Suppressor macrophage treated with lipopolysaccharide for 1 hour (primary cell): ENCODE measurements around the gene F11R.
"Not testable (repeated sequence)": the region's sequence is repeated elsewhere in the genome, so short reads cannot be mapped to it uniquely, and the experiment has no call there.

Source experiments
- DNase-seq, 3 donors: peaks; one replicate each; pipeline ENCODE4 v3.0.0-alpha.2; 2020 to 2022

The F11R gene

DNA sequence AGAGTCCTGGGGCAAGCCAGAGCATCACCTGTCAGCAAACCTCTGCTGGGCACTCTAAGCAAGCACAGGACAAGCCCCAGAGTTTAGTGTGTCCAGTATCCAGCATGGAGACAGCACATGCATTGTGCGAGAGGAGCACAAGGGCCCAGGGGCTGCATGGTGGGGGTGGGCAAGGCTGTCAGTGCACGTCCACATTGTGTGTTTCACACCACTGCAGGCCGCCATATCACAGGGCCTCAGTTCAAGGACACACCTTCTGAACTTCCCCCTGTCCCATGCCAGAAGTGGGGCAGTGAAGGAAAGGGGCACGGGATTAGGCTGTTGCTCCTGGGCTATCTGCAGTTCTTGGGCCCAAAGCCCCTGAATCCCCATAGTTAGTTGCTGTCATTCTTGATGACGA is 18.6 kb upstream of the F11R start:
- DNase-seq = no peak

DNA sequence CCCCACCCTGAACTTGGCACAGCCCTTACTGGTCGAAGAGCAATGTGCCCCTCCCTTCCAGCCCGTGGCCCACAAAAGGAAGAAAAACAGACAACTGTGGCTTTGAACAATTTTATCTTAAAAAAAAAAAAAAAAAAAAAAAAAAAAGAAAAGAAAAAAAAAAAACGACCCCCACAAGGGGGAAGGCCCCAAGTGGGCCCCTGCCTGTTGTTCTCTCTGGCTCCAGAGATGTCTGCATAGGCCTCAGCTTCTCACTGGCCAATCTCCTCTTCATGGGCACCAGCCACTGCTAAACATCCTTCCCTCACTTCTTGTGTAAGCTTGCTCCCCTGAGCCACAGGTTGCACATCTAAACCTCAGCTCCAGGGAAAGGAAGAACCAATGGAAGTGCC is 18.2 kb upstream of the F11R start:
- DNase-seq = no peak

DNA sequence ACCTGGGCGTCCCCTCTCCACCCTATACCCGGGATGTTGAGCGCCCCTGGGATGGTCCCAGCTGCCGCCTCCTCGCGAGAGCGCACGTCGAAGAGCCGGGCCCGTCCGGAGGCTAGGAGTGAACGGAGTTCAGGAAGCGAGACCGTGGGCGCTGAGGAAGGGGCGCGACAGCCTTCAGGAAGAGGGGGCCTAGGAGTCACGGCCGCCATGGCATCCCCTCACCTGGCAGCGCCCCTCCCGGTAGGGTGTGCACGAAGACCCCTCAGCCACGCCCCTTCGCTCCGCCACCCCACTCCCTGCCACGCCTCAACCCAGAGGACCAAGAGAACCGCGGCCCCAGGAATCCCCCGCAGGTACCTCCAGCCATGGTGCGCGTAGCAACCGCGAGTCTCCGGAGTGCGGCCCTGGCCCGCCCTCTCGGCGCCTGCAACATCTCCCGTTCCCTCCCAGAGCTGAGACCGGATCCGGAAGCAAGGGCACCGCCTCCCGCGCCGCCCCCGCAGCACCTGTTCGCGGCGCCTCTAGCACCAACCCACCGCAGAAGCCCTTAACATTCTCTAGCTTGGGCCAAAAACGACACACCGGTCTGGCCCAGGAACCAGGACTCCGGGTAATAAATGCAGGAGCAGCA is 17.7 kb upstream of the F11R start, which contains the start of gene TSTD1:
Gene TSTD1 (minus strand): TSS at position 442 of the 631 bp plus-strand sequence. CDS start 75 bp downstream, at position 367.
- DNase-seq = peak; percentile 37 to 76 (median 52)

DNA sequence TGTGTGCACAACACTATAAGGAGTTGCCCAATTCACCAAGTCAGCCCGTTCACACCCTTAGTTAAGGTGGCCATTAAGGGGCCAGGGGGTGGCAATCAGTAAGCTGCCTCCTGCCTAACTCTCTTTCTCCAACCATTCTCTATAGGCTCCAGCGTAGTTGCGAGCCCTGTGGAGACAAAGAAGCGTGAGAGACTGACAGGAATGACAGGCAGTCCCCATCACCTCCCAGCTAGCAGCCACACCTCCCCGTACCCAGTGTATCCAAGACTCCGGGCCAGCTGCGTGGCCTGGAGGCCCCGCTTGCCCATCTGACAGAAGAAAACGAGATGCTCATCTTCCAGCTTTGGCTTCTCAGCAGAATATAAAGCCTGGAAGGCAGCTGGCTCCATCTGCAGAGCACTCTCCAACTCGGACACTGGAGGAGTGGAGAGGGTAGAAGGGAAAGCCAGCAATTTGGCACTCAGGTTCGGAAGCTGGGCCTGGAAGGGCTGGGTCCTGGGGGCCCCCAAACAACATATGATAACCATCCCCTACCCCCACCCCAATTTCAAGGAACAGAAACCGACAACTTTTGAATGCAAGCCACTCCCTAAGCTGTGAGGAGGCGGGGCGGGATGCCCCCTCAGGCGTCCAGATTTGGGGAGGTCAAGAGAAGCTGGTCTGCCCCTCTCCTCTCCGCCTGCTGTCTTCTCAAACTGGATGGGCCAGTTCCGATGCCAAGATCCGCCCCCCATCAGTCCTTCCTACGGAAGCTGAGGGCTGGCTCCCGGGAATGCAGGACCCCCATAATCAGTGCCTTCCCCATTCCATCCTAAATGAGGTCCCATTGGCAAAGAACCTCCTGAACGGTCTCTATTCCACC is 16.9 kb upstream of the F11R start:
- no peak for DNase-seq

DNA sequence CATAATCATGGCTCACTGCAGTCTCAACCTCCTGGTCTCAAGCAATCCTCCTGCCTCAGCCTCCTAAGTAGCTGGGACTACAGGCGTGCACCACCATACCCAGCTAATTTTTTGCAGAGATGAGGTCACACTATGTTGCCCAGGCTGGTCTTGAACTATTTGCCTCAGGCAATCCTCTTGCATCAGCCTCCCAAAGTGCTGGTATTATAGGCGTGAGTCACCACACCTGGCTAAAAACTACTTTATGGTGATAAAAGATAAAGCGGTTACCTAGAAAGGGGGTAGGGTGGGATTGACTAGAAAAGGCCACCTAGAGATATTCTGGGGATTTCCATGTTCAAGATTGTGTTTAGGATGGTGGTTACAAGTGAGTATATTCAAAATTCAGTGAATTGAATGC is 12.8 kb upstream of the F11R start:
- no peak for DNase-seq

DNA sequence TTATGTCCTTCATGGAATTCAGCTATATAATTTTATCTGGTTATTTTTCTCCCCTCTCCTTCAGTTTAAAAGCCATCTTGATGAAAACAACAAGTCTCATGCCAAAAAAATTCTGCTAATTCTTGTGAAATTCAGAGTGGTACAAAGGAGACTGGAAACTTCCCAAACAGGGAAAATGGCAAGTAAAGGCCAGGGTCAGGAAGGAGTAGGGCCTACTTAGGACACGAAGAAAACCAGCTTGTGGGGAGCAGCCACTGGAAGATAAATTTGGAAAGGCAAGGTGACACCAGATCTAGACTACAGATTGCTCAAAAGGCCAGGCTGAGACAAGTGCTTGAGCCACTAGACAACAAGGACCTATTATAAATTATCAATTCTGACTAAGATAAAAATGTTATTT is 11.5 kb upstream of the F11R start:
- no peak for DNase-seq

DNA sequence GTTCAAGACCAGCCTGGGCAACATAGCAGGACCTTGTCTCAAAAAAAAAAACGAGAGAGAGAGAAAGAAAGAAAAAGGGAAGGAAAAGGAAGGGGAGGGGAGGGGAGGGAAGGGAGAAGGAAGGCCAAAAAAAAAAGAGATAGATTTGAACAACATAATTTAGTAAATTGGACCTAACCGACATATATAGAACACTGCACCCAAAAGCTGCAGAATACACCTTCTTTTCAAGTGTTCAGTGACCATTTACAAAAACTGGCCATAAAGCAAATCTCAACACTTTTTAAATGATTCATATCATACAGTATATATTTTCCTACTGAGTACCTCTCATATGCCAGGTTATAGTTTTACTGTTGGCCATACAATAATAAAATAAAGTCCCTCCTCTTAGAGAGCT is 10.9 kb upstream of the F11R start:
- no peak for DNase-seq

DNA sequence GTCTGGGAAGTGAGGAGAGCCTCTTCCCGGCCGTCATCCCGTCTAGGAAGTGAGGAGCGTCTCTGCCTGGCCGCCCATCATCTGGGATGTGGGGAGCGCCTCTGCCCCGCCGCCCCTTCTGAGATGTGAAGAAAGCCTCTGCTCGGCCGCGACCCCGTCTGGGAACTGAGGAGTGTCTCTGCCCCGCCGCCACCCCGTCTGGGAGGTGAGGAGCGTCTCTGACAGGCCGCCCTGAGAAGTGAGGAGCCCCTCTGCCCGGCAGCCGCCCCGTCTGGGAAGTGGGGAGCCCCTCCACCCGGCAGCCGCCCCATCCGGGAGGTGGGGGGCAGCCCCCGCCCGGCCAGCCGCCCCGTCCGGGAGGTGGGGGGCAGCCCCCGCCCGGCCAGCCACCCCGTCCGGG is 8.5 kb upstream of the F11R start:
- DNase-seq = not testable (repeated sequence)

DNA sequence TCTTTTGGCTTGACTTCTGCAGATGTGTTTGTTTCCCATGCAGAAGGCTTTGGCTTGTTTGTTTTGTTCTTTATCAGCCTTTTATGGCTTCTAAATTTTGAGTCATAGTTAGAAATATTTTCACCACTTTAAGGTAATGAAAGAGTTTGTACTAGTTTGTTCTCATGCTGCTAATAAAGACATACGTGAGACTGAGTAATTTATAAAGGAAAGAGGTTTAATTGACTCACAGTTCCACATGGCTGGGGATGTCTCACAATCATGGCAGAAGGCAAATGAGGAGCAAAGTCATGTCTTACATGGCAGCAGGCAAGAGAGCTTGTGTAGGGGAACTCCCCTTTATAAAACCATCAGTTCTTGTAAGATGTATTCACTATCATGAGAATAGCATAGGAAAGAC is 6.0 kb upstream of the F11R start:
- DNase-seq = not testable (repeated sequence)

DNA sequence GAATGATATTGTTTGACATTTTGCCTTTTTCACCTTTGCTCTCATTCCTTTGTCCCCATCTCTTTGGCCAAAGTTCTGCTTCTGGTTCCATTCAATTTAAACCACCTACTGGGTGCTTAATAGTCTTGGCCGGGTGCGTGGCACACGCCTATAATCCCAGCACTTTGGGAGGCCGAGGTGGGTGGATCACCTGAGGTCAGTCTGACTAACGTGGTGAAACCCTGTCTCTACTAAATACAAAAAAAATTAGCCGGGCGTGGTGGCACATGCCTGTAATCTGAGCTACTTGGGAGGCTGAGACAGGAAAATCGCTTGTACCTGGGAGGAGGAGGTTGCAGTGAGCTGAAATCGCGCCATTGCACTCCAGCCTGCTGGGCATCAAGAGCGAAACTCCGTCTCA is 1.5 kb upstream of the F11R start:
- DNase-seq = not testable (repeated sequence)

DNA sequence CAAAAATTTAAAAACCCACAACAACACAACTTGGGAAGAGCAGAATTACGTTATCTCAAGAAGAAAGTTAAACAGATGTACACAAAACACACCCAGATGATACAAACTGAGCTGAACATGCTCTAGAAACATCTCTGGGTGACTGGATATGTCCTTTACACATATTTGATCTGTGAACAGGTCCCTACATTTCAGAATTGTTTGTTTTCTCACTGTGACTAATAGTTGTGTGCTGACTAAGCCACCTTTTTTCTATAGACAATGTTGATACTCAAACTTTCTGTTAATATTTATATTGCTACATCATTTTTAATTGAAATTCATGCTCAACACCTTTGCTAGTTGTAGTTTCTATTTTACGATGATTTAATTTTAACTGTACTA is 1.0 kb upstream of the F11R start:
- no peak for DNase-seq

DNA sequence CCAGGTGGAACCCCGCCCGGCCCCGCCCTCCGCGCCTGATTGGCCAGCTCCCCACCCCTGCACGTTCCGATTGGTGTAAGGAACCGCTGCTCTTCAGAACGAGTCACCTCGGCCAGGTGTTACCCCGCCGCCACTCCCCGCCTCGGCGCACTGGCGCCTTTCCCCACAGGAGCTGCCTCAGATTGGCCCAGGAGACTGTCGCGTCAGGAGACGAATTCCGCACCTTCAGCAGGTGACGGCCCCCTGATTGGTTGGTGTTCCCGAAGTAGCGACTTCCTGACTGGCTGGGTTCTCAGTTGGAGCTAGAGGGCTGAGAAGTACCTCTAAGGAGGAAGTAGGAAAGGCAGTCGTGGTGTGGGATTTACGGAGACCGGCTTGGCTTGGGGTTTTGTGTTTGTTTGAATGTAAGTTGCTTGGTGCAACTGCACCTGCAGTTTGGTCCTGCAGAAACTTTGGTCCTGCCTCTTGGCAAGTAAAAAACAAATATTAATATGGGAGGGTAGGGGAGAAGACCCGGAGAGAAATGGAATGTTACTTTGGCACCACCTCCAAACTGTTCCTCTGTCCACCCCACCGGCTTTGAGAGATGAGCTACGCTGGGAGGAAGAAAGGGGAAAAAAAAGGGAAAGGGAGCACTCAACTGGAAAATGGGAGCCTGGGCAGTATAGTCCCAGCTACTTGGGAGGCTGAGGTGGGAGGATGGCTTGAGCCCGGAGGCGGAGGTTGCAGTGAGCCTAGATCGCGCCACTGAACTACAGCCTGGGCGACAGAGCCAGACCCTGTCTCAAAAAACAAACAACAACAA is 415 bp upstream of the F11R start:
- DNase-seq = peak; percentile 69 to 82 (median 76)

DNA sequence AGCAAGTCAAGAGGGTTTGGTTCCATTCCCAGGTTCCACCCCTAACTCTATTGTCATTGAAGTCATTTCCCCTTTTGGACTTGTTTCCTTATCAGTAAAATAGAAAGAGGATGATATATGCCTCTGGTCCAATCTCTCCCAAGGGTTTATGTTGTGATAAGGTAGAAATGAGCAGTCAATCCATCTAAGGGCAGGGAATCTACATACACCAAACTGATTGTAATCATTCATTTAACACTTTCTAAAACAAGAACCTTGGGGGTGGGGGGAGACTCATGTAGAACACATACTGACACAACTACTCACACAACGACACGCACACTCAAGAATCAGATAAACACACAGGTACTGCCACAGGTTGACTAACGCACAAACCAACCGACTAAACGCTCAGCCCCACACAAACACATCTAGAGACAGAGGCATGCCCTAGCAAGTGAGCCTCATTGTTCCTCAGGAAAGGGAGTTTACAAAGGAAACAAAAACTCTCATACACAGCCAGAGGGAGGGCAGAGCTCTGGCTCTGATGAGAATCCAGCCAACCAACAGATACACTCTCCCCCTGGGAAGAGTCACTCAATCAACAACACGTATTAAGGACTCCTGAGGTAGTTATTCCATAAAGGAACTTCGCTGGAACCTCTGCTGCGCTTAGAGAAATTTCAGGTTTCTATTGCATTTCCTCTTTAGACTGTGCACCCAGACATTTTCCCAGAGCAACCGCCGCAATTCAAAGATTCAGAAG is 1.0 kb downstream of the F11R start:
- DNase-seq = peak; percentile 28 to 52 (median 33)

DNA sequence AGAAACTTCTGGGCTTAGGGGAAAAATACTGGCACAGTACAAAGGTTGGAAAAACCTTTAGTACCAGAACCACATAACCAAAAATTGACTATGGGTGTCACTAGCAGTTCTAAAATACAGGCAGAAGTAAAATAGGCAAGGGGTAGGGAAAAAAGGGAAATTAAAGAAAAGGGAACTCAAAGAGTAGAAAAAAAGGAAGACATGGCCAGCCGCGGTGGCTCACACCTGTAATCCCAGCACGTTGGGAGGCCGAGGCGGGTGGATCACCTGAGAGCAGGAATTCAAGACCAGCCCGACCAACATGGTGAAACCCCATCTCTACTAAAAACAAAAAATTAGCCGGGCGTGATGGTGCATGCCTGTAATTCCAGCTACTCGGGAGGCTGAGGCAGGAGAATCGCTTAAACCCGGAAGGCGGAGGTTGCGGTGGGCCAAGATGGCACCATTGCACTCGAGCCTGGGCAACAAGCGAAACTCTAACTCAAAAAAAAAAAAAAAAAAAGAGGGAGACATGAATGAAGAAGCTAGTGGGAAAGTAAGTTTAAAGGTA is 1.8 kb downstream of the F11R start:
- DNase-seq = peak; percentile 36 to 44 (median 38)

DNA sequence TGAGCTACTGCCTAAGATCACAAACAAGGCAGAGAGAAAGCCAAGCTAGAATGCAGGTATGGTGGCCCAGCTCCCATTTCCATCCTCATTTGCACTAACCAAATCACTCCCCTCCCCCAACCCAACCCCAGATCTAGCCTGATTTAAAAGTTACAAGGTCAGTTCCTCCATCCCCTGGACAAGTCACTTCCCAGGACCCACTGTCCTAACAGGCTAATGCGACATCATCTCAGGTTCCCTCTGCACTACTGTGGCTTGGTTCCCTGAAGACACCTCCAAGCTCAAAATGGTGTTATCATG is 2.4 kb downstream of the F11R start:
- DNase-seq = no peak

DNA sequence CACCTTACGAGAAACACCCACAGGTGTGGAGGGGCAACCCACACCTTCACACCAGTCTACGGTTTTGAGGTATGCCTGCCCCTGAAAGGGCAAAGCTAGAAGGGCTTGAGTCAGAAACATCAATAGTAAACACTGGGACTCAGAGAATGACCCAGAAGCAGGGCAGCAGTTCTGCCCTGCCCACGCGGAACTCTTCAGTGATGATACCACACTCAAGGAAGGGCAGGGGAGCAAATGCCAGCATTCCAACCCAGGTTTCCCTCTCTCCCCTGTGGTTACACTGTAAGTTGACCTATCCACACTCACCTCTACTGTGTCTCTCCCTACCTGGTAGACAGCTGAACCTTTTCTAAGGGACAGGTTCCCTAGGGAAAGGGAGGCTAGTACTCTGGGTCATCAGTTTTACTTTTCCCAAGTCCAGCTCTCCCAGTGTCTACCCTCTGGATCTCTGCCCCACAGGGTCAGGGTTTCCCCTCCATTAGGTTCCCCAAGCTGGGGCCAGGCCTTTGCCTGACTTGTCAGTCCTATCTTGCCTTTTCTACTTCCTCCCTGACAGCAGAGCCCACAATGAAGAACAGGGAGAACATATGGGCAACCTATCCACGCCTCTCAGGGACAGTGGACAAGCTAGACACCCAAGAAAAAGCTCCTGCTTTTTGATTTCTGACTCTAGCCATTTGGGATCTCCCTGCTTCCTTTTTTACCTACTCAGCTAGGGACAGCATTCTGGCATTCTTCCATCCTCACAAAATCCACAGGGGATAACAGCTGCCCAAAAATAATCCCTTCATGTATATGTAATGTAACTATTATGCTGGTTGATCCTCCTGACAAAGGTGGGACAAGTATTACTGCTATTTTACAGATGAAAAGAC is 3.0 kb downstream of the F11R start:
- DNase-seq = peak; percentile 48 to 68 (median 53)

DNA sequence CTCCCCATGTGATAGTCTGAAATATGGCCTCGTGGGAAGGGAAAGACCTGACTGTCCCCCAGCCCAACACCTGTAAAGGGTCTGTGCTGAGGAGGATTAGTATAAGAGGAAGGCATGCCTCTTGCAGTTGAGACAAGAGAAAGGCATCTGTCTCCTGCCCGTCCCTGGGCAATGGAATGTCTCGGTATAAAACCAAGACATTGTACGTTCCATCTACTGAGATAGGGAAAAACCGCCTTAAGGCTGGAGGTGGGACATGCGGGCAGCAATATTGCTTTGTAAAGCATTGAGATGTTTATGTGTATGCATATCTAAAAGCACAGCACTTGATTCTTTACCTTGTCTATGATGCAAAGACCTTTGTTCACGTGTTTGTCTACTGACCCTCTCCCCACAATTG is 3.8 kb downstream of the F11R start:
- DNase-seq = not testable (repeated sequence)

DNA sequence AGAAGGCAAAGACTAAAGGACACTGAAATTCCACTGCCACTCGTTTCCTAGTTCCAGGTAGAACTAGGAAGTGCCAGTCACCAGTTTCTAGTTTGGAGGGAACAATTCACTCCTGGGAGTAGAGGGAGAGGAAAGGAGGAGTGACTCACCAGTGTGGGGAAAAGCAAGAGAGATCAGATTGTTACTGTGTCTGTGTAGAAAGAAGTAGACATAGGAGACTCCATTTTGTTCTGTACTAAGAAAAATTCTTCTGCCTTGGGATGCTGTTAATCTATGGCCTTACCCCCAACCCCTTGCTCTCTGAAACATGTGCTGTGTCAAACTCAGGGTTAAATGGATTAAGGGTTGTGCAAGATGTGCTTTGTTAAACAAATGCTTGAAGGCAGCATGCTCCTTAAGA is 4.3 kb downstream of the F11R start:
- peak in 2 of 3 donors; percentile 18 to 39 for DNase-seq

DNA sequence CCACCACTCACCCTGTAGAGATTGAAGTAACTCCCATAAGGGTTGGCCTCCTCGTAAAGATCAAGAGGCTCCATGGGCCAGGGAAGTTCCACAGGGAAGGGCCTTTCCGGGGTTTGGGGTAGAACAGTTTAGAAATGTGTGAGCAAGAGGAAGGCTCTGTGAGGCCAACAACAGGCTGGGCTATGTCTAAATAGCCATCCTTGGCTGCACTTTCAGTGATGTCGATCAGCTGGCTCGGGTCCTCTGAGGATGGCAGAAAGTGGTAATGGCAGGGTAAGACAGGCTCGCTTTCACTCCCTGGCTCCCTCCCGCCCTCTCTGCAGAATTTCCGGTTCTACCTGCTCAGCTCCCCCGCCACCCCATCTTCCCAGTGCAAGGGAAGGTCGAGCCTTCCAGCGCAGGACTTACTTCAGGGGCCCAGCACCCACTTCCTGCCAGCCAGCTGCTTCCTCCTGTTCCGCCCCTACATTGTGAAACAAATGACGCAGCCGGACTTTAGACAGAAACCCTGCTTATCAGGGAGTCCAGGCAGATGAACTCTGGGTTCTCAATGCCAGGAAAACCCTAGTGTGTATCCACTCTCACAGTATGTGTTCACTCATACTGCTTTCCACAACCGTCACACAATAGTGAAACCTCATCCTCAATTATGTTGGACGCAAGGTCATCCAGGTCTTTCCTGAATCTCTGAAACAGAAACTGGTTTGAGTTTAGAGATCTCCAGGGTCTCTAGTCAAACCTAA is 7.3 kb downstream of the F11R start:
- peak; percentile 93 to 97 (median 93) for DNase-seq

DNA sequence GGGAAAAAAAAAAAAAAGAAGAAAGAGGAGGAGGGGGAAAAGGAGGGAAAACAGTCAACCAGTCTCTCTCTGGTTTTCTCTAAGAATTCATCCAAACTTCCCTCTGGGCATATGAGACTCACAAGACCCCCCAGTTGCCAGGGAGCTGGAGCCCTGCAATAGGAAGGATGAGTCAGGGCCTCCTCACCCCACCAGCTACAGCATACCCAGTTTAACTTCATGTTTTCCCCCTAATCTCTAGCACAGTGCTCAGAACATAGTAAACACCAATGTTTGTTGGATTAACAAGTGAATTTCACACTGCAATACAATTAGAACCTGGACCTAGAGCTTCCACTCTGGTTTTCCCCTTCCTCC is 7.8 kb downstream of the F11R start:
- peak; percentile 86 to 90 (median 90) for DNase-seq

DNA sequence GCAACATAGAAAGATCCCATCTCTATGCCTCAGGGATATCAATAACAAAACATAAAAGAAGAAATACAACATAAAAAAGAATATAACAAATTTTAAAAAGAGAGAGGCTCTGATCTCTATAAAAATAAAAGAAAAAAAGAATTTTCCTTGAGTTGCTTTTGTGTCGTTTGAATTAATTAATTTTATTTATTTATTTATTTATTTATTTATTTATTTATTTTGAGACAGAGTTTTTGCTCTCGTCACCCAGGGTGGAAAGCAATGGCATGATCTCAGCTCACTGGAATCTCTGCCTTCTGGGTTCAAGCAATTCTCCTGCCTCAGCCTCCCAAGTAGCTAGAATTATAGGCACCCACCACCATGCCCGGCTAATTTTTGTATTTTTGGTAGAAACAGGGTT is 8.5 kb downstream of the F11R start:
- DNase-seq = no peak
